LNCaP clone FGC (cell line): ENCODE measurements around the gene PPP2R2D.

ENCODE experiments used
- DNase-seq: peaks from one replicate; pipeline ENCODE4 v3.0.0-alpha.2; 2011; ENCODE audit warnings: low read depth
- H3K4me3 ChIP-seq: 2 replicates; pipeline ENCODE4 v1.5.1; 2011; ENCODE audit warnings: mild to moderate bottlenecking, low read depth, low read length, control low read depth
- TF ChIP-seq, protein P1 (sequence below): IDR thresholded peaks from 2 replicates; pipeline ENCODE4 v1.5.1; 2012; ENCODE audit warnings: mild to moderate bottlenecking; ENCODE audit not compliant: control insufficient read depth, insufficient read depth; ENCODE audit errors: extremely low read depth

PPP2R2D gene

DNA sequence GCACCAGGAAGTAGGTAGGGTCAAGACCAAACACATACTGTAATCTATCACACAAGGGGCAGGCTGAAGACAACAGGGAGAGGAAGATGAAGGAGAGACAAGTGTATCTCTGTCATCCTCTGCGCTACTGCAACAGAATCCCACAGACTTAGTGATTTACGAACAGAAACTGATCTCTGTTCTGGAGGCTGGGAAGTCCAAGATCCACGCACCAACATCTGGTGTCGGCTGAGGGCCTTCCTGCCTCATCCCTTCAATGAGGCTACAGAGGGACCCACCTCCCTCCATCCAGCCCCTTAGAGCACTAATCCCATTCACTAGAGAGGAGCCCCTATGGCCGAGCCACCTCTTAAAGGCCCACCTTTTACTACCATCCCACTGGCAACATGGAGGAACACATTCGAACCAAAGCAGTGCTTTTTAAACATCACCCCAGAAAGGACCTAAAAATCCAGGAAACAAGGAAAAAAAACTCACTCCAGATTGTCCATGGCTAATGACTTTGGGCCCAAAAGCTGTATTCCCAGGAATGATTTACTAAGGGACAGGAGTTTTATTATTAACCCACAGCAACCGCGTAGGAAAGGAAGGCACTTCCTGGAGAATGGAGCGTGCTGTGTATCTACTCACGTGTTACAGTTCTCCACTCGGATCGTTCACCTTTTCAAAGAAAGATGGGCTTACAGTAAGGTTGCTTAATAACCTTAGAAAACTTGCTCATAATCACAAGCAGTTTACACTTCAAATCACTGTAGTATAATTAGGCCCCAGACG, 76.7 kb downstream of the PPP2R2D start:
- TF ChIP-seq, protein P1, sequence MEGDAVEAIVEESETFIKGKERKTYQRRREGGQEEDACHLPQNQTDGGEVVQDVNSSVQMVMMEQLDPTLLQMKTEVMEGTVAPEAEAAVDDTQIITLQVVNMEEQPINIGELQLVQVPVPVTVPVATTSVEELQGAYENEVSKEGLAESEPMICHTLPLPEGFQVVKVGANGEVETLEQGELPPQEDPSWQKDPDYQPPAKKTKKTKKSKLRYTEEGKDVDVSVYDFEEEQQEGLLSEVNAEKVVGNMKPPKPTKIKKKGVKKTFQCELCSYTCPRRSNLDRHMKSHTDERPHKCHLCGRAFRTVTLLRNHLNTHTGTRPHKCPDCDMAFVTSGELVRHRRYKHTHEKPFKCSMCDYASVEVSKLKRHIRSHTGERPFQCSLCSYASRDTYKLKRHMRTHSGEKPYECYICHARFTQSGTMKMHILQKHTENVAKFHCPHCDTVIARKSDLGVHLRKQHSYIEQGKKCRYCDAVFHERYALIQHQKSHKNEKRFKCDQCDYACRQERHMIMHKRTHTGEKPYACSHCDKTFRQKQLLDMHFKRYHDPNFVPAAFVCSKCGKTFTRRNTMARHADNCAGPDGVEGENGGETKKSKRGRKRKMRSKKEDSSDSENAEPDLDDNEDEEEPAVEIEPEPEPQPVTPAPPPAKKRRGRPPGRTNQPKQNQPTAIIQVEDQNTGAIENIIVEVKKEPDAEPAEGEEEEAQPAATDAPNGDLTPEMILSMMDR: no peak
- DNase-seq: no peak
- H3K4me3 ChIP-seq: peak overlapping the region; percentile 69

- no peak for DNase-seq
- TF ChIP-seq, protein P1: no peak
- peak overlapping the region; percentile 69 for H3K4me3 ChIP-seq
Measured at GRCh38 chr10:131978366-131978765, 77.6 kb downstream of the PPP2R2D start.

GRCh38 chr10:131978851-131979250, 78.0 kb downstream of the PPP2R2D start:
- H3K4me3 ChIP-seq: peak overlapping the region; percentile 69

DNA sequence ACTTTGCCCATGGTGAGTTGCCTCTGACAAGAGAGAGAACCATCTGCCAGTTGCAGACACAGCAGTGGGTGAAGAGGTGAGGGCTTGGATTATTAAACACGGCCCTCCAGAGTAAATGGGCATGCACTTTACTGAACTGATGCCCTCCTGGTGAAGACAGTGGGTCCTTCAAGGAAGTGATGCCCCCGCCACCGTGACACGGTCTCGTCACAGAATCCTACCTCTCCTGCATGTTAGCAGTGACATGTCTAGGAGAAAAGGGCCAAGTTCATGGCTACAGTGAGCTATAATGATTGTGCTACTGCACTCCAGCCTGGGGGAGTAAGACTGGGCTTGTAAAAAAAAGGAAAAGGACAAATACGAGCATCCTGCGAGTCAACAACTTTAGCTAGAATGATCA, 78.5 kb downstream of the PPP2R2D start:
- TF ChIP-seq, protein P1: no peak
- DNase-seq: no peak
- H3K4me3 ChIP-seq: peak overlapping the region; percentile 69

More at GRCh38 chr10:131978851-131979250, 78.0 kb downstream of the PPP2R2D start:
- no peak for DNase-seq
- TF ChIP-seq, protein P1: no peak

DNA sequence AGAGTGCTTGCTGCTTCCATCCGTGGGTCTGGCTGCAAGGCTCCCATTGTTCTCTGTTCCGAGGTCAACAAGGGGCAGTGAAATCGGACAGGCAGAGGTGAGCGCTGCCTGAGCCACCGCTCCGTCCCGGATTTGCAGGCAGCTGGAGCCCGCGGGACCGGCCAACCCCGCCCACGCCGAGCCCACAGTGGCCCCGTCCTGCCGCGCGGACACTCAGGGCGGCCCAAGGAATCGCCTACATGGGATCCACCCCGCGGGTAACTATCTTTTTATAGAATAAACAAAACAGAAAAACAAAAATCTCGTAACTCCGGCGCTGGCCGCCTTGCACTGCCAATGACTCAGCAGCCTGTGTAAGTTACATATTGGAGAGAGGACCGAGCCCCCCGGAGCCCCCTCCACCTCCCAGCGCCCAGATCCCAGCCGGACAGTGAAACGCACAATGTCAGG, 79.0 kb downstream of the PPP2R2D start:
- no peak for DNase-seq
- TF ChIP-seq, protein P1: no peak
- peak overlapping the region; percentile 69 for H3K4me3 ChIP-seq

DNA sequence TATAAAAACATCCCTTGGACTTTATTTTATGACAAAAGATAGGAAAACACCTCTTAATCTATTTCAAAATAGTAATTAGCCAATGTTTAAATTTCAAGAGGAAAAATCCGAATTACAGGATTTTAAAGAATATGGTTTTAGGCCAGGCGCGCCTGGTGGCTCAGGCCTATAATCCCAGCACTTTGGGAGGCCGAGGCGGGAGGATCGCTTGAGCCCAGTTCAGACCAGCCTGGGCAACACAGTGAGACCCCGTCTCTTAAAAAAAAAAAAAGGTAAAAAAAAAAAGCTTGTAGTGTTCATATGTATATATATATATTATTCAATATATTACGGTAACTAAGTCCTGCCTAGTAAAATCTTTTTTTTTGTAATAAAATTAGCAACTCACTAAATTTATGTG, 79.5 kb downstream of the PPP2R2D start:
- TF ChIP-seq, protein P1: no peak
- no peak for DNase-seq
- peak overlapping the region; percentile 69 for H3K4me3 ChIP-seq
